ENCODE measurements around the gene TBC1D22A.
"Not testable (repeated sequence)": the region's sequence is repeated elsewhere in the genome, so short reads cannot be mapped to it uniquely, and the experiment has no call there.

The TBC1D22A gene

DNA sequence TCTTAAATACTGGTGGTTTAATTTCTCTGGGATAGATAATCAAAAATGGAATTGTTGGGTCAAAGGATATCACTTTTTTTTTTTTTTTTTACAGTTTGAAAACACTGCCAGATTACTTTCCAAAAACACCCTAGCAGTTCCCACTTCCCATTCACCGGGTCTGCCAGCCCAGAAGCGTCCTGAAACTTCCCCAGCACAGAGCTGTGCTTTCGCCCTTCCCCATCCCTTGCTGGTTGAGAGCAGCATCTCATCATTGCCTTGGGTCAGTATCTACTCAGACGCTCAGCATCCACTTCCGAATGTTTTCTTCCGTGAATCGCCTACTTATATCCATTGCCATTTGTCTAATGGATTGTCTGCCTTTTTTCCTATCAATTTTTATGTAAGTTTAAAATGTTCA lies 29.9 kb upstream of the TBC1D22A start:
- intact Hi-C loops (cut with micrococcal nuclease): loop anchor here (10.0 kb wide), 1 partner anchor 148 kb away; no protein-coding TSS in a partner anchor
- H3K9me3 Mint-ChIP-seq: no peaks in the 10 kb centered on the region
- peaks cover 70% of the 10 kb centered on the region for H3K4me1 Mint-ChIP-seq (ENCODE audit: low read depth)
- H3K36me3 Mint-ChIP-seq (ENCODE audit: low read depth): peaks cover 71% of the 10 kb centered on the region
- H3K27me3 Mint-ChIP-seq: no peaks in the 10 kb centered on the region
- H3K27ac Mint-ChIP-seq: no peak overlapping the region
- no peak overlapping the region for H3K4me3 Mint-ChIP-seq

DNA sequence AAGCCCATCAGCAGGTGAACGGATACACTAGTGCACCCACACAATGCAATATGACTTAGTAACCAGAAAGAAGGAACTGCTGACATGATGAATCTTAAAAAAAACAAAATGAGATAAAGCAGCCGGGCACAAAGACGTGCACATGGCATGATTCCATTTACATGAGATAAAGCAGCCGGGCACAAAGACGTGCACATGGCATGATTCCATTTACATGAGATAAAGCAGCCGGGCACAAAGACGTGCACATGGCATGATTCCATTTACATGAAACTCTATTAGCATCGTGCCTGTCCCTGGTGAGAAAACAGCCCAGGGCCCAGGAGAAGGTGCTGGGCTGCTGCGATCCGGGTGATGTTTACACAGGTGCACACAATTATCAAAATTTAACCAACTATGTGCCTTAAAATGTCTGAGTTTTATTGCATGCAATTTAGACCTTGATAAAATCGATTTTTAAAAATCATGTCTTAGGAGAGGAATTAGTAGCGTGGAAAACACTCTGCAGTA lies 28.2 kb upstream of the TBC1D22A start:
- Mint-ChIP-seq H3K4me1 (ENCODE audit: low read depth) (peaks cover 67% of the 10 kb centered on the region), H3K36me3 (ENCODE audit: low read depth) (peaks cover 62% of the 10 kb centered on the region)
- H3K9me3 Mint-ChIP-seq, H3K4me3 Mint-ChIP-seq, H3K27ac Mint-ChIP-seq, H3K27me3 Mint-ChIP-seq: not testable (repeated sequence)
- intact Hi-C loops (cut with micrococcal nuclease): loop anchor here (10.0 kb wide), 1 partner anchor 149 kb away; no protein-coding TSS in a partner anchor

DNA sequence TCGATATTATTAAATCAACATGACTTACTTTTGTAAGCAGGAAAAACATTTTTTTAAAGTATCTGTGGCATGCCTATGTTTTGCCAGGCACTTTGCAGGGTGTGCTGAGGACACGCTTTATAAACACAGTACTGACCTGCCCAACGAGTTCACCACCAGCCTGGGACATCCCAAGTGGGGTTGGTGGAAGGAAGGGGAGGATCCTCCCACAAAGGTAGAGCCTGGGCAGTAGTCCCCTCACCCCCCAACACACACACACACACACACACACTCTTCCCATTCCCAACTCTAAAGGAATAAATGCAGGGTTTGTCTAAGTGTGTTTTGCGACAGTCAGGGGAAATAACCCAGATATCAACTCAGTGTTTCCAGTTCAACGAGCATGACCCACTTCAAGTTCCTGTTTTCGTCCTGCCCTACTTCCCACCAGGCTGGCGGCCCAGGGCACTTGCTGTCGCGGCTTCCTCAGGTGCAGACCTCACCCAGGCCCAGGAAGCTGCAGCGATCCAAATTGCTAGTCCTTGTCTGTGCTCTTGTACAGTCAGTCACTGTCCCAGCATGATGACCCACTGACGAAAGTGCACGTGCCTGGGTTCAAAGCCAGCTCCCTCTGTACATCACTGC lies 27.5 kb upstream of the TBC1D22A start:
- Mint-ChIP-seq H3K4me1 (ENCODE audit: low read depth) (peaks cover 74% of the 10 kb centered on the region), H3K36me3 (ENCODE audit: low read depth) (peaks cover 62% of the 10 kb centered on the region), H3K4me3 (peak overlapping the region; percentile 97), H3K9me3 (no peaks in the 10 kb centered on the region), H3K27me3 (no peaks in the 10 kb centered on the region), H3K27ac (peak overlapping the region; percentile 46)
- intact Hi-C loops (cut with micrococcal nuclease): loop anchor here (5.0 to 10.0 kb wide), 2 partner anchors 37 to 150 kb away; no protein-coding TSS in a partner anchor

GRCh38 chr22:46735747-46736608 lies 26.5 kb upstream of the TBC1D22A start:
- Mint-ChIP-seq H3K27ac (peak overlapping the region; percentile 87), H3K9me3 (no peaks in the 10 kb centered on the region), H3K36me3 (ENCODE audit: low read depth) (peaks cover 62% of the 10 kb centered on the region), H3K27me3 (no peaks in the 10 kb centered on the region), H3K4me3 (peak overlapping the region; percentile 97), H3K4me1 (ENCODE audit: low read depth) (peaks cover 75% of the 10 kb centered on the region)
- intact Hi-C loops (cut with micrococcal nuclease): loop anchor here (5.0 to 10.0 kb wide), 2 partner anchors 36 to 151 kb away; no protein-coding TSS in a partner anchor

GRCh38 chr22:46736705-46737104 lies 25.7 kb upstream of the TBC1D22A start:
- peaks cover 62% of the 10 kb centered on the region for H3K36me3 Mint-ChIP-seq (ENCODE audit: low read depth)
- peak overlapping the region; percentile 87 for H3K27ac Mint-ChIP-seq
- intact Hi-C loops (cut with micrococcal nuclease): loop anchor here (5.0 to 10.0 kb wide), 2 partner anchors 36 to 152 kb away; no protein-coding TSS in a partner anchor
- H3K9me3 Mint-ChIP-seq: no peaks in the 10 kb centered on the region
- H3K27me3 Mint-ChIP-seq: no peaks in the 10 kb centered on the region
- peak overlapping the region; percentile 97 for H3K4me3 Mint-ChIP-seq
- H3K4me1 Mint-ChIP-seq (ENCODE audit: low read depth): peaks cover 75% of the 10 kb centered on the region

DNA sequence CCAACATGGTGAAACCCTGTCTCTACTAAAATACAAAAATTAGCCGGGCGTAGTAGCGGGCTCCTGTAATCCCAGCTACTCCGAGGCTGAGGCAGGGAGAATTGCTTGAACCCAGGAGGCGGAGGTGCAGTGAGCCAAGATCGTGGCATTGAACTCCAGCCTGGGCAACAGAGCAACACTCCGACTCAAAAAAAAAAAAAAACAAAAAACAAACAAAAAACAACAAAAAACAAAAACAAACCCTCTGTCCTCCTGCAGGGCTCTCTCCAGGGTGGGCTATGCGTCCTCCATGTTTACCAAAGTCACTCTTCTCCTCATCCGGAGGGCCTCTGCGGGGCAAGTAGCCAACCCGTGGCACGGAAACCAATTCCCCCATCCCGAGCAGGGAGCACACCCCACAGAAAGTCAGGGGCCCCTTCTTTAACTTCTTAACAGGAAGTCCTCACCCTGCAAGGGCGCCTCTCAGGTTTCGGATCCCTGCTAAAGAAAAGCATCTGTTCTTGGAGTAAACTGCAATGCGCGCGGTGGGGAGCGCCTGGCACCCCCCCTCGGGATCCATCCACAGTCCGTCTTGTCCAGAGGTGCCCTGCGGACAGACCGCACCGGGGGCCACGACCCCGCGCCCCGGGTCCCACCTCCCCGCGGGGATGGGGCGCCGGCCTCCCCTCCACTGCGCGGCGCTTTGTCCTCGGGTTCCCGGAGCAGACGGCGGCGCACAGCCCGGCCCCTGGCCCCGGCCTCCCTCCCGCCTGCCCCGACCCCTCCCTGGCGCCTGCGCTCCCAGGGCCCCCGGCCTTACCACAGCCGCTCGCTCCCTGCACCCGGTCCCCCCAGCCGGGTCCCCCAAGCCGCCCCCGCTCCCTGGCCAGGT lies 25.1 kb upstream of the TBC1D22A start:
- Mint-ChIP-seq H3K27me3 (no peaks in the 10 kb centered on the region), H3K27ac (peak overlapping the region; percentile 87)
- intact Hi-C loops (cut with micrococcal nuclease): loop anchor here (5.0 to 10.0 kb wide), 2 partner anchors 35 to 153 kb away; no protein-coding TSS in a partner anchor

DNA sequence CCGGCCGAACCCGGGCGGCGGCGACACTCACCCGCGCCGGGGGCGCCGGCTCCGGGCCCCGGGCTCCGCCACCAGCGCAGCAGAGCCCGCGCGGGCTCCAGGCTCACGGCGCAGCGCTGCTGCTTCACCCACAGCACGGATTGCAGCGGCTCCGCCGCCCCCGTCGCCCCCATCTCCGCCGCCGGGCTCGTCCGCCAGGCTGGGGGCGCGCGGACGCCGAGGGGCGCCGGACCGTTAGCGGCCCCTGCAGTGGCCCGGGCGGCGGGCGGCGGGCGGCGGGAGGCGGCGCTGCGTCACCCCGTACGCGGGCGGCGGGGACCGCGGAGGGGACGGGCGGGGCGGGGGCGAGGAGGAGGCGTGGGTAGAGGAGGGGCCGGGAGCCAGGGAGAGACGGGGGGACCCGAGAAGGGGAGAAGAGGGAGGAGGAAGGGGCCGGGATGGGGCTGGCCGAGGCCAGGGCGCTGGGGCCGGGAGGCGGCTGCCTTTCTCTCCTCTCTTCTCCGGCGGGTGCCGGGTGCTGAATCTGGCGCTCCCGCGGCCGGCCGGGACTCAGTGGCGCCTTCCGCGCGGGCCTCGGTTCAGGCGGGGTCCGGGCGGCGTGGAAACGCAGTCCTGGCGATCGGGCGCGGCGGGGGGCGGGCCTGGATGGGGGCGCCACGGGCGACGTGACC lies 24.3 kb upstream of the TBC1D22A start, which contains the start of gene CERK:
CERK (minus strand) TSS at position 277 of the 671 bp plus-strand sequence; CDS start at position 173, 104 bp downstream.
- Mint-ChIP-seq H3K27ac (peak within 1 kb of the TSS; percentile 92), H3K4me1 (ENCODE audit: low read depth) (peaks cover 70% of the 10 kb centered on the region), H3K4me3 (peak within 1 kb of the TSS; percentile 97), H3K36me3 (ENCODE audit: low read depth) (peaks cover 53% of the 10 kb centered on the region), H3K9me3 (peaks cover 6% of the 10 kb centered on the region), H3K27me3 (no peaks in the 10 kb centered on the region)
- intact Hi-C loops (cut with micrococcal nuclease): loop anchor here (5.0 to 10.0 kb wide), 2 partner anchors 34 to 153 kb away; no protein-coding TSS in a partner anchor

More for the DNA sequence above, 25.1 kb upstream of the TBC1D22A start:
- Mint-ChIP-seq H3K36me3 (ENCODE audit: low read depth) (peaks cover 56% of the 10 kb centered on the region), H3K4me3 (peak overlapping the region; percentile 97), H3K9me3 (no peaks in the 10 kb centered on the region), H3K4me1 (ENCODE audit: low read depth) (peaks cover 75% of the 10 kb centered on the region)

DNA sequence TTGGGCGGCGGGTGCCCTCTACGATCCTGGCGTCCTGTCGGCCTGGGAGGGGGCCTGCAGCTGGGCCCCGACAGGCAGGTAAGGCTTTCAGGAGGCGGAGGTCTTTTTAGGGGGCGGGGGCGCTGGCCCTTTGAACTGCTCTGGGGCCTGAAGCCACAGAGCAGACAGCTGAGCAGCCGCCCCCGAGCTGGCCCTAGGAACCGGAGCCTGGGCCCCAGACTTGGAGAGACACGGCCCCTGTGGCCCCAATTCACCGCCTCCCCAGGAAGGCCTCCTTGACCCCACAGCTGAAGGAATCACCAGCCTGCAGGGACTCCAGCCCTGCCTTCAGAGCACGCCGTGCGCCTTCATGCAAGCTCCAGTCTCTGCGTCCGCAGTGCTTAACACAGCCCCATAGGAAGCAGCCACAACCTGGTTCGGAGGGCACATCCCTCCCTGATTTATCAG lies 23.8 kb upstream of the TBC1D22A start:
- Mint-ChIP-seq H3K4me3 (peak overlapping the region; percentile 97), H3K27ac (peak overlapping the region; percentile 92), H3K27me3 (no peaks in the 10 kb centered on the region), H3K9me3 (peaks cover 9% of the 10 kb centered on the region), H3K36me3 (ENCODE audit: low read depth) (peaks cover 53% of the 10 kb centered on the region), H3K4me1 (ENCODE audit: low read depth) (peaks cover 70% of the 10 kb centered on the region)
- intact Hi-C loops (cut with micrococcal nuclease): loop anchor here (5.0 to 10.0 kb wide), 2 partner anchors 34 to 154 kb away; no protein-coding TSS in a partner anchor

- peaks cover 53% of the 10 kb centered on the region for H3K36me3 Mint-ChIP-seq (ENCODE audit: low read depth)
- H3K27me3 Mint-ChIP-seq: no peaks in the 10 kb centered on the region
- intact Hi-C loops (cut with micrococcal nuclease): loop anchor here (5.0 to 10.0 kb wide), 2 partner anchors 33 to 154 kb away; no protein-coding TSS in a partner anchor
- H3K27ac Mint-ChIP-seq: peak overlapping the region; percentile 92
- peaks cover 65% of the 10 kb centered on the region for H3K4me1 Mint-ChIP-seq (ENCODE audit: low read depth)
- peak overlapping the region; percentile 97 for H3K4me3 Mint-ChIP-seq
- H3K9me3 Mint-ChIP-seq: peaks cover 9% of the 10 kb centered on the region
Observed at GRCh38 chr22:46739094-46739870, 23.2 kb upstream of the TBC1D22A start.

DNA sequence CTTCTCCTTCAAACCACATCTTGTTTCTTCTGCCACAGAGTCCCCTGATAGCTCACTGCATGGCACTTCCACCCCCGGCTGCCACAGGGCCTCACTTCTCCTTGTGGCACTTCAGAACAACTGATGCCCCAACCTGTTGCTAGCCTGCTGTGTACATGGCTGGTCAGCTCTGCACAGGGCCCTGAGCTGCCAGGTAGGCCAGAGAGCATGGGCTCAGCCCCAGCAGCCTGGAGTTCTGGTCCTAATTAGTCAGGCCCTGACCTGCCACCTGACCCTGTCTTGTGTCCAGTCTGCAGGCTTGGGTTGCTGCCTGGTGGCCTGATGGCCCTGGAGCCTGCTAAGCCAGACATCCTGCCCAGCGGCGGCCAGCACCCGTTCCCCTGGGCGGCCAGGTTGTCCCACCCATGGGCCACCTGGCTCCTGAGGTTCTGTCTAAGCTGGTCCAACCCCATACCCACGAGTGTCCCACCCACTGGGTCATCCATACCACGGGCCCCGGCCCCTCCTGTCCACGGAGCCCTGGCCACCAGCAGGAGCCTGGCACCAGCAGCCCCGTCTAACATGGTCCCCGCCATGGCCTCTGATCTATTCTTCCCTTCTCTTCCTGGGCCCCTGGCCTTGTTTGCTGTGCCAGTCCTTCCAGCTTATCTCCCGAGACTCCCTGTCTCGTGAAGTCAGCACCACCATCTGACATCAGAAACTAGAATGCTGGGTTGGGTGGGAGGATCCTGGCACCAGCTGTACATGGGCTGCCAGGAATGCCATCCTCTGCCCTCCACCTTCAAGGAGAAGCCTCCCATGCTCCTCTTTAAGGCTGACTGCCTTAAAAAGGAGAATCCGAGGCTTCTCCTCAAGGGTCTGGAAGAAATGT lies 21.3 kb upstream of the TBC1D22A start:
- H3K9me3 Mint-ChIP-seq: peaks cover 9% of the 10 kb centered on the region
- peaks cover 46% of the 10 kb centered on the region for H3K4me1 Mint-ChIP-seq (ENCODE audit: low read depth)
- peak overlapping the region; percentile 92 for H3K27ac Mint-ChIP-seq
- H3K27me3 Mint-ChIP-seq: peaks cover 2% of the 10 kb centered on the region
- intact Hi-C loops (cut with micrococcal nuclease): no loop called here
- H3K4me3 Mint-ChIP-seq: peak overlapping the region; percentile 97
- H3K36me3 Mint-ChIP-seq (ENCODE audit: low read depth): peaks cover 45% of the 10 kb centered on the region

- H3K36me3 Mint-ChIP-seq (ENCODE audit: low read depth): peaks cover 37% of the 10 kb centered on the region
- intact Hi-C loops (cut with micrococcal nuclease): no loop called here
- H3K27ac Mint-ChIP-seq: peak overlapping the region; percentile 92
- peaks cover 9% of the 10 kb centered on the region for H3K27me3 Mint-ChIP-seq
- H3K4me3 Mint-ChIP-seq: no peak overlapping the region
- peaks cover 37% of the 10 kb centered on the region for H3K4me1 Mint-ChIP-seq (ENCODE audit: low read depth)
- H3K9me3 Mint-ChIP-seq: peaks cover 9% of the 10 kb centered on the region
Observed at GRCh38 chr22:46741974-46742519, 20.4 kb upstream of the TBC1D22A start.
